ENCODE measurements around the gene LAMA2. TPM values are rescaled to one million over a fixed set of nuclear protein-coding genes. Genes with fewer than 3 reads are reported as not detected.

The LAMA2 gene
- total and polyA plus RNA-seq, 2 of the 13 experiments (the other 11 are each of a cell fraction or from before 2014, with no cell fraction given), result 0.11 to 0.28 TPM

GRCh38 chr6:129194306-129194941 lies 311.5 kb downstream of the LAMA2 start (continued):
- no peak for TF ChIP-seq ZNF318 (CRISPR knock-in tag; IDR thresholded peaks at IDR 0.05)
- no peak for TF ChIP-seq ZNF816 (CRISPR knock-in tag; IDR thresholded peaks at IDR 0.05; ENCODE audit: borderline replicate concordance)
- no peak for TF ChIP-seq TERF1 (CRISPR knock-in tag; IDR thresholded peaks at IDR 0.05)
- TF ChIP-seq ZNF747 (CRISPR knock-in tag; IDR thresholded peaks at IDR 0.05; ENCODE audit: borderline replicate concordance), result no peak
- TF ChIP-seq KDM3A (CRISPR knock-in tag; IDR thresholded peaks at IDR 0.05; ENCODE audit: low read depth), result no peak
- TF ChIP-seq THRA (CRISPR knock-in tag; IDR thresholded peaks at IDR 0.05; ENCODE audit: borderline replicate concordance), result no peak
- TF ChIP-seq ZNF558 (CRISPR knock-in tag; IDR thresholded peaks at IDR 0.05; ENCODE audit: borderline replicate concordance), result no peak
- no peak for TF ChIP-seq HCFC1 (IDR thresholded peaks at IDR 0.05; ENCODE audit: low read depth, low read length)
- TF ChIP-seq HOXA5 (CRISPR knock-in tag; IDR thresholded peaks at IDR 0.05), result no peak

Measured in HepG2 (cell line).